GM18951 (cell line): ENCODE results near the gene BAZ2A.

ENCODE experiments used
- POLR2A ChIP-seq: IDR thresholded peaks from 4 replicates; pipeline ENCODE4 v1.6.1; 2011; ENCODE audit warnings: mild to moderate bottlenecking; ENCODE audit not compliant: insufficient read length, insufficient read depth; ENCODE audit errors: extremely low read depth
- in situ Hi-C: fragments of 300-500 bp; cut with MboI; formaldehyde crosslinking; loops from one replicate; pipeline ENCODE4 v1.12.0; 2022; ENCODE audit warnings: low sequenced_read_pairs, mixed read lengths, inconsistent platforms; ENCODE audit not compliant: unreplicated experiment

The BAZ2A gene

DNA sequence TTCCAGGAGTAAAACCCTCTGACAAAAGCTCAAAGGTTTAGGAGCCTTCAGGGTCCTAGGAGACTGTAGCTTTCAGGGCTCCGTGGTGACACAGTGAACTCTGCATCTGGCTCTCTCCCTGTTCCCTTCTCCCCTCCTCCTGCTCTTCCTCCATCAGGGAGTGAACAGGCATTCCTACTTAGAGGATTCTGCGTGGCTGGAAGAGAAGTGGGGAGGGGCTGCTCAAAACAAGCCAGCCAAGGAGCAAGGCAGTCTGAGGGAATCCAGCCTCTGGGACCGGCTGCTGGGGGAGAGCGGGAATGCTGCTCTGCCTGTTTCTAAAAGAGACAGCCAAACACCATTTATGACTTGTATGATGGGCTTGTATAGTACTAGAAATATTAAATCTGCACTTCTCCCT lies 59.0 kb downstream of the BAZ2A start:
- in situ Hi-C loops, result no loop called here
- TF ChIP-seq POLR2A, result no peak

DNA sequence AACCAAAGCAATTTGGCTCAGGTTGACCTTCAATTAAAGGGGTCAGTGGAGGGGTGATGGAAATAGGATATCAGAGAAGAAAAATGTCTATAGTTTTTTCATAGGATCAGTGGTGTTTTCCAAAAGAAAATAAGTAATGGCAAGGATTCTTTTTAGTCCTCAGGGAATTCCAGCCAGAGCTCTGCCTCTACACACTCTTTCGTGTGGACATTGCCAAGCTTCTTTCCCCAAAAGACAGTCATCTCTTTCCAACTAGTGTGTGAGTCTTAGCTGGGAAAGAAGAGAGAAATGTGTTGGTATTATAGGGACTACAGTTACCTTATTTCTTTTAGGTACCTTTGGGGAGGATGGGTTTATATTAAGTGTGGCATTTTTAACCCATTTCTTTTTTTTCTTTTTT lies 62.0 kb downstream of the BAZ2A start:
- in situ Hi-C loops, result loop anchor here (10.0 kb wide), 1 partner anchor 53 kb away; no protein-coding TSS in a partner anchor
- TF ChIP-seq POLR2A, result no peak

DNA sequence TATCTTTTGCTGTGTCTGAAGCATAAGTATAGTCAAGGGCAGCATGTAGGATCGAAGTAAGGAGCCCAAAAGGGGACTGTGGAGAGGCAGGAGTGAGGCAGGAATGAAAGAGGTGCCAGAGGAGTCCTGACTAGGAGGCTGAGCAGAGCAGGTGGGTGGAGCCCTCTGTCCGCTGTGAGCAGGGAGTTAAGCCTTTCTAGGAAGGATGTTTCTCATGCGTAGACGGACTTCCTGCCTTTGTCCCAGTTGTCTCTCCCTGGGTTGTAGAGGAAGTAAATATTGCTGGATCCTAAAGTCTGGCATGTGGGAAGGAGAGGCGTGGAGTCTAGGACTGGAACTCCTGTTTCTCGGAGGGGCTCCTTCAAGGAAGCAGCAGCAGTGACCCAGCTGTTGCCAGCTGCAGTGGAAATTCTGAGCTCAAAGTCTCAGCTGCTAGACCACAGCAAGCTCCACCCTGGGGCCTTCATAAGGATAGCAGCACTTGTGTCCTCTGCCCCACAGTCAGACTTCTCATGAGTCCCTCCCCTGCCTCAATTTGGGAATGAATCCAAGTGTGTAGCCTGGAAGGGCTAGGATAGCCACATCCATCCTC lies 64.5 kb downstream of the BAZ2A start:
- in situ Hi-C loops, result loop anchor here (10.0 kb wide), 1 partner anchor 51 kb away; no protein-coding TSS in a partner anchor
- no peak for TF ChIP-seq POLR2A

DNA sequence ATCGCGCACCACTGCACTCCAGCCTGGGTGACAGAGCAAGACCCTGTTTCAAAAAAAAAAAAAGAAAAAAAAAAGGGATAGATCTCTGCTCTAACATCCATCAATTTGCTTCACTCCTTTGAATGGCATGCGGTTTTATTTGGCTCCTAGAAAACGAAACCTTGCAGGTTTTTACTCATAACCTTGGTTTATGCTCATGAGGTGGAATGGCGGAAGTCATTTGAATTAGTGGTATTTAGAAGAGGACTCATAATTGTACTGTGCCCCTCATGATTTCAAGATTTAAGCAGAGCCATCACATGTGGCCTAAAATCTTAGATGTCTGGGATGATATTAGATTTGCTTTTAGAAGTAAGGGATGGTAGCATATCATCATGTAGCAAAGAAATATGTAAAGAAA lies 79.1 kb downstream of the BAZ2A start:
- TF ChIP-seq POLR2A, result no peak

DNA sequence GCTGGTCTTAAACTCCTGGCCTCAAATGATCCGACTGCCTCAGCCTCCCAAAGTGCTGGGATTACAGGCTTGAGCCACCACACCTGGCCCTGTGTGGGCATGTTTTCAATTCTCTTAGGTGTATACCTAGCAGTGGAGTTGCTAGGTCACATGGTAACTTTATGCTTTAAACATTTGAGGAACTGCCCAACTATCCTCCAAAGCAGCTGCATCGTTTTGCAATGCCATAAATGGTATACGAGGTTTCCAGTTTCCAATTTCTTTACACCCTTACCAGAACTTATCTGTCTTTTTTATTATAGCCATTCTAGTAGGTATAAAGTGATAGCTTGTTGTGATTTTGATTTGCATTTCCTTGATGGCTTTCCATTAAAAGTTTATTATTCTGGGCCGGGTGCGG lies 83.4 kb downstream of the BAZ2A start:
- TF ChIP-seq POLR2A, result no peak
- in situ Hi-C loops, result no loop called here

More for the DNA sequence above, 79.1 kb downstream of the BAZ2A start:
- in situ Hi-C loops, result no loop called here
